NT2/D1 (cell line): ENCODE results near the gene PIEZO1.

Experiments used
- SUZ12 ChIP-seq: IDR thresholded peaks from 2 replicates; pipeline ENCODE4 v1.6.1; 2011; ENCODE audit not compliant: insufficient read length, insufficient read depth; ENCODE audit errors: extremely low read depth
- YY1 ChIP-seq: IDR thresholded peaks from 2 replicates; pipeline ENCODE4 v1.6.1; 2011; ENCODE audit not compliant: insufficient read length, insufficient read depth

DNA sequence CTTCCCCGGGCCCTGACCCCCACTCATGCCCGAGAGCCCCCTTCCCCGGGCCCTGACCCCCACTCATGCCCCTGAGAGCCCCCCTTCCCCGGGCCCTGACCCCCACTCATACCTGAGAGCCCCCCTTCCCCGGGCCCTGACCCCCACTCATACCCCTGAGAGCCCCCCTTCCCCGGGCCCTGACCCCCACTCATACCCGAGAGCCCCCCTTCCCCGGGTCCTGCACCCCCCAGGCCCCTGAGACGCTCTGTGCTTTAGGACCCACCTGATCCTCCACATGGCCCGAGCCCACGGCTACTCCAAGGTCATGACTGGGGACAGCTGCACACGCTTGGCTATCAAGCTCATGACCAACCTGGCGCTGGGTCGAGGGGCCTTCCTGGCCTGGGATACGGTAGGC lies 72.0 kb downstream of the PIEZO1 start:
- TF ChIP-seq SUZ12 (no peak), YY1 (no peak)
